ENCODE data around the gene CYTH1.
"Not testable (repeated sequence)": the region's sequence is repeated elsewhere in the genome, so short reads cannot be mapped to it uniquely, and the experiment has no call there.

CYTH1 gene

DNA sequence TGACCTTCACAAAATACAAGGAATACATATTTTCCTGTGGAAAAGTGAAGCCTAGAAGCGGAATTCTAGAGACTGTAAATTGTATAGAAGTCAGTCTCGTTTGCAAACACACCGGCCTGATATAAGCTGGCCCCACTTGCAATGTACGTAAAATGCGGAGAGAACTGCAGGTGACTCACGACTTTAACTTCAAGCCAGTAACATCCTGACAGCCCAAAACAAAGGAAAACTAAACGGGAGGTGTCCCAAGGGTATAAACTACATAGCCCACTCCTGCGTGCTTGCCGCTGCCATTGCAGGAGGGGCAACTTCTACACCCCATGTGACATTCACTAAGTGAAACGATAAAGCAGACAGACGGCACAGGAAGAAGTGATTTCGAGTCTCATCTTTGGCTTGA lies 101.6 kb downstream of the CYTH1 start:
- DNase-seq: no peak

DNA sequence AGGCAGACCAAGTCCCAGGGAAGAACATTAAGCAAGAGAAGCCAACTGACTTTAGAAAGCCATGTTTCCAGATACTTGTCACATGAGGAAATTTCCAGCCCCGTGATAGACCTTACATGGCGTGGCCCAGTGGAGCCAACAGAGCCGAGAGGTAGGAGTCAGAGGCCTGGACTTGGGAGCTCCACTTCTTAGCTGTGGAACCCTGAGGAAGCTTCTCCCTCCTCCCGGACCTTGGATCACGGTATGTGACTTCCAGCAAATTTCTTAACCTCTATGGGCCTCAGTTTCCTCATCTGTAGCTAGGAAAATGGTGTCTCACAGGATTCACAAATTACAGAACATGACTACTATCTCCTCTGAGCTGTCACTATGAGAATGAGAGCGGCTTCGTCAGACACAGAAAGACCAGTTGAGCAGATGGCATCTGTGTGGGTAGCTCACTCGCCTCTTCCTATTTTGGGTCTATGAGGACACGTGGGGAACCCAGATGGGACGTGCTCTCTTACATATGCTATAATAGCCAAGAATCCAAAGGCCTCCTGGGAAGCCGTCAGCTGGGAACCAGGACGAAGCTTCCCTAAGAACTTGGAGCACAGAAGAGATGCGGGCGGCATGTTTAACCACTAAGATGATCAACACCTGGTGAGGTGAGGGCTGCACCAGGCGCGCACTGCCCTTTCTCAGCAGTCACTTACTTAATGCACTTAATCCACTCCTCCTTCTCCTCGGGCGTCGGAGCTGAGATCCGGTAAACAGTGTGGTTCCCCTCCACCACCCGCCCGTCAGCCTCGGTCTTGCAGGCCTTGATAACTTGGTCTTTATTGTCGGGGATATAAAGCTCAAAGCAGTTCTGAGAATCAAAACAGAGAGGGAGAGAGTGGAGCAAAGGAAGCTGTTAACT lies 102.3 kb downstream of the CYTH1 start:
- no peak for DNase-seq

DNA sequence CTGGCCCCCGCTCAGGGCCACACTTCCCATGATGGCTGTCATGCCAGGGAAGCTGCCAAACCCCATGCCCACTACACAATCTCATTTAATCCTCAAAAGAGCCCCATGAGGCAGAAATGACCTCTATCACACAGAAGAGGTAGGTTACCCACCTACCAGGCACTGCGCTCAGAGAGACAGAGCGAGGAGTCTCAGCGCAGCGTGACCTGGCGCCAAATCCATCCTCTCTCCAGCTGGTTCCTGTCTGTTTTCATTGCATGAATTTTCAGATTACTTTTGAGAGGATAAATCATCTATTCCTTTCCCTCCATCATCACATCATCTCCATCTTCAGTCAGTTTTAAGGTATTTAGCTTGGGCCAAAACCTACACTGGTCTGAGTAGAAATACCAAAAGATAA lies 103.4 kb downstream of the CYTH1 start:
- DNase-seq: no peak

GRCh38 chr17:78678222-78678557 lies 103.9 kb downstream of the CYTH1 start:
- DNase-seq: no peak

- DNase-seq: no peak
Observed at GRCh38 chr17:78677303-78678221, 104.5 kb downstream of the CYTH1 start.

- no peak for DNase-seq
Observed at GRCh38 chr17:78676412-78677302, 105.4 kb downstream of the CYTH1 start.

DNA sequence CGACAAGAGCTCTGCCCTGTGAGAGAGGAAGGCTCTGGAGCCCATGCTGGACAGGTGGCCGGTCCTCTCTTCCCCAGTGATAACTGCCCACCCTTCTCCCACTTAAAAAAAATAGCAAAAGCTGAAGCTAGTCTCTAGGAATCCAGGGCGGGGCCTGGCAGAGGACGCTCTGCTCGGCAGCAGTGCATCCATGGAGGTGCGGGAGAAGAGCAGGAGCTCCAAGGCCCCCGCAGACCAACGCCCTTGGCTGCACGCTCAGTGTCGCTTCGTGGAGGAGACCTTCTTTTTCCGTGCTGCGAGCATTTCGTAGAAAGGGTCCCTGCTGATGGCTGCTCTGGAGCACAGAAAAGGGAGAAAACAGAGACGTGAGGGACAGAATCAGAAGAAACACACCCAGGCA lies 106.2 kb downstream of the CYTH1 start:
- no peak for DNase-seq

DNA sequence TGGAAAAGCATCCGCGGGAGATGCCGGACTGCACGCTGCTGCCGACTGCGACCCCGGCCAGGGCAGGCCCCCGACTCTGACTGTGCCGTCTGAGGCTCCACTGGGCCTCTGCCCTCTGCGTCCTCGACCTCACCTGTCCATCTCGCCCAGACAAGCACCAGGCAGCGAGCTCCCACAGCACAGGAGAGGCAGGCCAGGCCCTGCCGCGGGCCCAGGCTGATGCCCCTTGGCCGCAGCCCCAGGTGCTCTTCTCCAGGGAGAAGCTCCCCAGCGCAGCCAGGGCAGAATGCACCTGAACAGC lies 106.8 kb downstream of the CYTH1 start:
- DNase-seq: no peak

DNA sequence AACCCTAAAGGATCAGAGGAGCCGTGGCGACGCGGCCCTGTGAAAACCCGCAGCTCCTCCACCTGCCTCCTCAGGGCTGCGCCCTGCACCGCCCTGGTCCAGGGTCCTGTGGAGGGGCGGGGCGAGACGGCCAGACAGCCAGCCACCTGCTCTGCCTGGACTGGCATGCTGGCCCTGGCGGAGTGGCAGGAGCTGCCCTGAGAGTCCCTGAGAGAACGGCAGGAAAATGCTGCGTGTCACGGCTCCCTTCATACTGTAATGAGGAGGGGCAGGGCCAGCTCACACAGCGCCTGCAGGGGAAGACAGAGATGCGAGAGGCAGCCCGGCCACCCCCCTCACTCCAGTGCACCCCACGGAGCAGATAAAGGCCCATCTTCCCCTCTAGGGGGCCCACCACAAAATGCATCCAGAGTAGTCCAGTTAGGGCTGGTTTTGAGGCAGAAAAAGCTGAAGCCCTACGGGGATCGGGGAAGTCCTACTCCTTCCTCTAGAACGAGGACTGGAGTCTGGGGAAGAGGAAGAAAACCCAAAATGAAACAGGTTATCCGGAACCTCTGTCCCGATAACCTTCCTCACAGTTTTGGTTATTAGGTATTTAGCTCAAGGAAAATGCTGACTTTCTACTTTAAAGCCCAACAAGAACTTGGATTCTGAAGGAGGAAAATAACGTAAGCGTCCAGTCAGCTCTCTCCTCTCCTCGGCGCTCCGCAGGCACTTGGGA lies 107.3 kb downstream of the CYTH1 start:
- DNase-seq: no peak

- no peak for DNase-seq
Observed at GRCh38 chr17:78674156-78674555, 107.9 kb downstream of the CYTH1 start.

DNA sequence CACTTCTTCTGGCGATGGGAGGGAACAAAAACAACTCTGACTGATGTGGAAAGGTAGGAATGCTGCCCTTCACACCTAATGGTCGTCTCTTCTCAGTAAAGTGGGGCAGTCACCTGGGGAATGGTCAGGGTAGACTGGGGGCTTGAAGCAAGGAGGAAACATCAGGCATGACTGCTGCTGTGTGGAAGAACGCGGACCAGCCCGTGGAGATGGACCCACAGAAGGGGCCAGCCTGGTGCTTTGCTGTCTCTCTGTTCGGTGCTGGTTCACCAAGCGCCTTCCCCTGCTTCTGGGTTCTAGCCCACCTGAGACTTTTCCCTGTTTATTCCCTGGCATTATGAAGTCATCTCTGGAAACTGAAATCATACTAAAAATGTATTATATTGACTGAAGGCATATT lies 108.7 kb downstream of the CYTH1 start:
- no peak for DNase-seq

DNA sequence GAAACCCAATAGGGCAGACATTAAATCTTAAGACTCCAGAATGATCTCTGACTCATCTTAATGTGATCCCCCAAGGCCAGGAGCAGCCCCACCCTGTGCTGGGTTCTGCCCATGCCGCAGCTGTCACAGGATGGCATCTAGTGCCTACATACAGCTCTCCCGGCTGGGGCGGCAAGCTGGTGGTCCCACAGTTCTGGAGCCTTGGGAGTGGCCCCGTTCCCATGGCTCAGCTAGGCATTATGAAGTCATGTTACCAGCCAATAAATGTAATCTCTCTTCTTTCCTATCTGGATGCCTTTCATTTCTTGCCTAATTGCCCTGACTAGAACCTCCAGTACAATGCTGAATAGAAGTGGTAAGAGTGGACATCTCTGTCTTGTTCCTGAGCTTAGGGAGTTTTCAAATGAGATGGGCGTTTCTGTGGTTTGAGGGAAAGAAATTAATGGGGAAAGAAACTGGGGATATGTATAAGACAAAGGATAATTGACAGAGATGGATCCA lies 109.2 kb downstream of the CYTH1 start:
- no peak for DNase-seq

DNA sequence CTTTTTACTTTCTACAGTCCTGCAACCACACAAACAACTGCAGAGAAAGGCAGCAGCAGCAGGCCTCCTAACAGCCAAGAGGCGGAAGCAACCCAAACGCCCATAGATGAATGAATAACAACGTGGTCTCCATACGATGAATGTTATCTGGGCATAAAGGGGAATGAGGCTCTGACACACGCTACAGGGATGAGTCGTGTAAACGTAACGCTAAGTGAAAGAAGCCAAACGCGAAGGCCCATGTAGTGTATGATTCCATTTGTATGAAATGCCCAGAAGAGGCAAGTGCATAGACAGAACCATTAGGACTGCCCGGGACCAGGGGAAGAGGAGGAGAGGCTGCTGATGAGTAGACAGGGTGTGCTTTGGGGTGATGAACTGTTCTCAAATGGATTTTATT lies 110.1 kb downstream of the CYTH1 start:
- no peak for DNase-seq

GRCh38 chr17:78671726-78672001 lies 110.4 kb downstream of the CYTH1 start:
- not testable (repeated sequence) for DNase-seq

DNA sequence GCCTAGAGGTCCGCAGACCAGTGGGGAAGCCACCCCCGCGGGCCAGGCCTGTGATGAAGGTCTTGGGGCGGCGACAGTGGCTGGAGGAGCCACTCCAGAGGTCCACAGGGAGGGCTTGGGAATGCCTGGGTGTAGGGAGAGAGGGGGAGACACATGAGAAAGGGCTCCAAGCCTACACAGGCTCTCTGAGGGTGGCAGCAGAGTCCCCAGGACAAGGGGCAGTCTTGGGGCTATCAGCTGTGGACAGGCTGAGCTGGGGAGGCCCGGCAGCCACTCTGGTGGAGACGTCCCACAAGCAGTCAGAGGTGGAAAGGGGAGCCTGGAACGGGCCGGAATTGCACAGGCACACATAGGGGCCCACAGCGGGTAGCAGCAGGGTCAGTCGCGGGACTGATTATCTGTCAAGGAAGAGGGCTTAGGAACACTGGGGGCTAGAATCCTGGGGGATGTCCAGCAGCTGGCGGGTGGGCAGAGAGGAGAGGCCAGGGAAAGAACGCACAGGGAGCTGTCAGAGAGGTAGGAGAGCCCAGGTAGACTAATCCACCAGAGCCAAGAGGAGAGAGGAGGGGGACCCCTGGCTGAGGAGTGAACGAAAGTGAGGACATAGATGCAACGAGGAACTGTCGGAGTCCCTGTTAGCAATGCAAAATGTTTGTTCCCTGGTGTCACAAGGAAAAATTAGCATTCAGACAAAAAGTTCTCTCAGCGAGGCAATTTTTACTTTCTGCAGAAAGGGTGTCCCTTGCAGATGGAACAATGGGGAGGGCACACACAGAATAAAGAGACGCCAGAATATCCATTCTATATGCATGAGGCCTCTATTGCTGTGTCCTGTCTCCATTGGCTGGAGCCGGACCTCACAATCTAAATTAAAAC lies 111.0 kb downstream of the CYTH1 start:
- no peak for DNase-seq

- DNase-seq: no peak
Observed at GRCh38 chr17:78669975-78670518, 112.0 kb downstream of the CYTH1 start.

GRCh38 chr17:78669256-78669974 lies 112.7 kb downstream of the CYTH1 start:
- no peak for DNase-seq

DNA sequence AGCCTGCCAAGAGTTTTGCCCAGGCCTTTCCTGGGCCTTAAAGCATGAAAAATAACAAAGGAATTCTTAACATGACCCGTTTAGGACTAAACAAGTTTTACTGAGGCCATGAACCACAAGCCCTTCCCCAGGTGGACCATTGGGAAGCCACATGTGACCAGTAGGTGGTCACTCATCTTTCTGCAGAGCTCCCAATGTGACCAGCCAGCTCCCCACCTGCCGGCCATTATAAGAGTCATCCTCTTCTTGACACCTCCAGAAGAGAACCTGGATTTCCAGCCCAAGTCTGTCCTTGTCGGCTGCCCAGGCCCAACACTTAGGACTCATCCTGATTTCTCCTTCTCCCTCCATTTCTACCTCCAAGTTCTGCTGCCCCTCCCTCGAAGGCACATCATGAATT lies 113.2 kb downstream of the CYTH1 start:
- no peak for DNase-seq

DNA sequence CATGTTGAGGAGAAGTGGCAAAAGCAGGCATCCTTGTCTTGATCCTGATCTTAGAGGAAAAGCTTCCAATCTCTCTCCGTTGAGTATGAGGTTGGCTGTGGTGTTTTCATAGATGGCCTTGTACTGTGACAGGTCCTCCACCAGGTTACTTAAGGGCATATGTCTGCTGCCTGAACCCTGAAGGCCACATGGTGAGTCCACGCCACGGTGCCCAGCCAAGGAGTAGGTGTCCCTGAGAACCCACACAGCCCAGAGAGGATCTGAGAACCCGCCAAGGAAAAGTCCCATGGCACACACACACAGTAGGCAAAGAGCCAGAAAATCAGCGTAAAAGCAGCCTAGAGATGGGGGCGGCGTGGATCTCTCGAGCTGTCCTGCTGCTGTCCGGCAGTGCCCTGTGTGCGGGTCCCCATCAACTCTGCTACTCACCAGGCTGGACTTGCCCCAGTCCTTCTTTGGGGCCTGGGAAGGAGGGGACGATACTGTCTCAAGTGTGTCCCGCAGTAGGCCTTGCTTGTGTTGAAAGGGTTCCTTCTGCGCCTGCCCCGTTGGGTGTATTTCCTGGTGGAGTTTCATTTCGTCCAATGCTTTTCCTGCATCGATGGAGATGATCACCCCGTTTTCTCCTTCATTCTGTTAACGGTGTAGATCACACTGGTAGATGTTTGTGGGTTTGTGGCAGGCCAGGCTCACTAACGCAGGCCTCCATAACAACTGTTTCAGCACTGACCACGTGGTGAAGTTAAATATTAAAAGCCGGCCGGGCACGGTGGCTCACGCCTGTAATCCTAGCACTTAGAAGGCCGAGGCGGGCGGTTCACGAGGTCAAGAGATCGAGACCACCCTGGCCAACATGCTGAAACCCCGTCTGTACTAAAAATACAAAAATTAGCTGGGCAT lies 114.1 kb downstream of the CYTH1 start:
- no peak for DNase-seq
